ENCODE results near the gene MRPL9.
"Not testable (repeated sequence)": the region's sequence is repeated elsewhere in the genome, so short reads cannot be mapped to it uniquely, and the experiment has no call there.

MRPL9 gene

DNA sequence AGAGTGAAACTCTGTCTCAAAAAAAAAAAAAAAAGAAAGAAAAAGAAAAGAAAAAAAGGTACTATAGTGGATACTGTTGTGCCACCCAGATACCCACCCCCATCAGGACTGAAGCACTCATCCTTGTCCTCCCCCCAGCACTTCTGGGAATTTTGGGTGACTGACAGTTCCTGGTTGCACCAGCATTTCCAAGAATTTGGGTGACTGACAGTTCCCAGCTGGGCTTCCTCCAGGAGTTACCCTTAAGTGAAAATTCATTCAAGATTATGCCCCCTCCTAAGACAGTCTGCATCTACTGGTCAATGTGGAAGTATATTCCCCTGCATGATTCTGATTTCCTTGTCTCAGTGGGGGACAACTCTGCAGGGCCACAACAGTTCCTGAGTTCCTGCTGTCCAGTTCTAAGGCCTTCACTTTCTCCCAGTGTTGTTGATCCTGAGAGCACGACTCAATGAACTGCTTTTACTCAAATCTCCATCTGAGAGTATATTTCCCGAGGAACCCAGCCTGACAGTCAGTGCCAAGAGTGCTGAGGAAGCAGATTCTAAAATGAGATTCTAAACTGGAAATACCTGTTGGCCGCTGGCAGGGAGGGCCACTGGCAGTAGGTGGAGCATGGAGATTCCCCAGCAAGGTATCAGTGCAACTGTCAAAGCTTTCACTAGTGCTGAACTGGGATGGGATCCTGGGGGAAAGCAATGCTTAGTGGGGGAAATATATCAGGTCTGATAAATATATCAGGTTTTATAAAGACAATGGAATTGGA, 23.5 kb downstream of the MRPL9 start:
- no peak overlapping the region for H3K4me3 ChIP-seq (ENCODE audit: low read depth, low read length)
- TF ChIP-seq POLR2A (IDR thresholded peaks at IDR 0.05; ENCODE audit: extremely low read depth, insufficient read length) (no peak), MYC (IDR thresholded peaks at IDR 0.05; ENCODE audit: low read depth, low read length) (no peak)
- TF ChIP-seq, protein P1, sequence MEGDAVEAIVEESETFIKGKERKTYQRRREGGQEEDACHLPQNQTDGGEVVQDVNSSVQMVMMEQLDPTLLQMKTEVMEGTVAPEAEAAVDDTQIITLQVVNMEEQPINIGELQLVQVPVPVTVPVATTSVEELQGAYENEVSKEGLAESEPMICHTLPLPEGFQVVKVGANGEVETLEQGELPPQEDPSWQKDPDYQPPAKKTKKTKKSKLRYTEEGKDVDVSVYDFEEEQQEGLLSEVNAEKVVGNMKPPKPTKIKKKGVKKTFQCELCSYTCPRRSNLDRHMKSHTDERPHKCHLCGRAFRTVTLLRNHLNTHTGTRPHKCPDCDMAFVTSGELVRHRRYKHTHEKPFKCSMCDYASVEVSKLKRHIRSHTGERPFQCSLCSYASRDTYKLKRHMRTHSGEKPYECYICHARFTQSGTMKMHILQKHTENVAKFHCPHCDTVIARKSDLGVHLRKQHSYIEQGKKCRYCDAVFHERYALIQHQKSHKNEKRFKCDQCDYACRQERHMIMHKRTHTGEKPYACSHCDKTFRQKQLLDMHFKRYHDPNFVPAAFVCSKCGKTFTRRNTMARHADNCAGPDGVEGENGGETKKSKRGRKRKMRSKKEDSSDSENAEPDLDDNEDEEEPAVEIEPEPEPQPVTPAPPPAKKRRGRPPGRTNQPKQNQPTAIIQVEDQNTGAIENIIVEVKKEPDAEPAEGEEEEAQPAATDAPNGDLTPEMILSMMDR (IDR thresholded peaks at IDR 0.05; ENCODE audit: low read depth, low read length) = no peak
- TF ChIP-seq, protein P2, sequence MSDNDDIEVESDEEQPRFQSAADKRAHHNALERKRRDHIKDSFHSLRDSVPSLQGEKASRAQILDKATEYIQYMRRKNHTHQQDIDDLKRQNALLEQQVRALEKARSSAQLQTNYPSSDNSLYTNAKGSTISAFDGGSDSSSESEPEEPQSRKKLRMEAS (IDR thresholded peaks at IDR 0.05; ENCODE audit: low read depth, low read length) = no peak
- no peak for DNase-seq (ENCODE audit: low read depth)

DNA sequence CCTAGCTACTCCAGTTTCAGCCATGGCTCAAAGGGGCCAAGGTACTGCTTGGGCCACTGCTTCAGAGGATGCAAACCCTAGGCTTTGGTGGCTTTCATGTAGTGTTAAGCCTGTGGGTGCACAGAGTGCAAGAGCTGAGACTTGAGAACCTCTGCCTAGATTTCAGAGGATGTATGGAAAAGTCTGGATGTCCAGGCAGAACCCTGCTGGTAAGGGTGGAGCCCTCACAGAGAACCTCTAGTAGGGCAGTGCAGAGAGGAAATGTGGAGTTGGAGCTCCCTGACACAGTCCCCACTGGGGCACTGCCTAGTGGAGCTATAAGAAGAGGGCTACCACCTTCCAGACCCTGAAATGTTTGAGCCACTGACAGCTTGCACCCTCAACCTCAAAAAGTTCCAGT, 25.8 kb downstream of the MRPL9 start:
- DNase-seq (ENCODE audit: low read depth) = no peak
- no peak overlapping the region for H3K4me3 ChIP-seq (ENCODE audit: low read depth, low read length)
- no peak for TF ChIP-seq POLR2A (IDR thresholded peaks at IDR 0.05; ENCODE audit: extremely low read depth, insufficient read length)
- TF ChIP-seq, protein P2 (IDR thresholded peaks at IDR 0.05; ENCODE audit: low read depth, low read length) = no peak
- TF ChIP-seq, protein P1 (IDR thresholded peaks at IDR 0.05; ENCODE audit: low read depth, low read length) = no peak
- TF ChIP-seq MYC (IDR thresholded peaks at IDR 0.05; ENCODE audit: low read depth, low read length) = no peak

DNA sequence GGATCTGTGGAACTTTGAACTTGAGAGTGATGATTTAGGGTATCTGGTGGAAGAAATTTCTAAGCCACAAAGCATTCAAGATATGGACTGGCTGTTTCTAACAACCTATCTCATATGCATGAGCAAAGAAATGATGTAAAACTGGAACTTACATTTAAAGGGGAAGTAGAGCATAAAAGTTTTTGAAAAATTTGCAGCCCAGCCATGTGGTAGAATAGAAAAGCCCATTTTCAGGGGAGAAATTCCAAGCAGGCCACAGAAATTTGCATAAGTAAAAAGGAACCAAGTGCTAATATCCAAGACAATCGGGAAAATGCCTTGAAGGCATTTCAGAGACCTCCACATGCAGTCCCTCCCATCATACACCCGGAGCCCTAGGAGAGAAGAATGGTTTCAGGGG, 26.3 kb downstream of the MRPL9 start:
- TF ChIP-seq, protein P2 (IDR thresholded peaks at IDR 0.05; ENCODE audit: low read depth, low read length) = no peak
- TF ChIP-seq MYC (IDR thresholded peaks at IDR 0.05; ENCODE audit: low read depth, low read length) = no peak
- no peak for TF ChIP-seq POLR2A (IDR thresholded peaks at IDR 0.05; ENCODE audit: extremely low read depth, insufficient read length)
- TF ChIP-seq, protein P1 (IDR thresholded peaks at IDR 0.05; ENCODE audit: low read depth, low read length) = no peak
- DNase-seq (ENCODE audit: low read depth) = no peak
- H3K4me3 ChIP-seq (ENCODE audit: low read depth, low read length) = no peak overlapping the region

DNA sequence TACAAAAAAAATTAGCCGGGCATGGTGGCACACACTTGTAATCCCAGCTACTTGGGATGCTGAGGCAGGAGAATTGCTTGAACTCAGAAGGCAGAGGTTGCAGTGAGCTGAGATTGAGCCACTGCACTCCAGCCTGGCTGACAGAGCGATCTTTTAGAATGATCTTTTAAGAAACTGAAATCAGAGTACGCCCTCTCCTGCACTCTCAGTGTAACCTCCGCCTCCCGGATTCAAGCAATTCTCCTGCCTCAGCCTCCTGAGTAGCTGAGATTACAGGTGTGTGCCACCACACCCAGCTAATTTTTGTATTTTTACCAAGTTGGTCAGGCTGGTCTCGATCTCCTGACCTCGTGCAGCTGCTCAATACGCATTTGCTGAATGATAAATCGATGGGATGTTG, 29.3 kb downstream of the MRPL9 start:
- not testable (repeated sequence) for DNase-seq (ENCODE audit: low read depth); H3K4me3 ChIP-seq (ENCODE audit: low read depth, low read length)

DNA sequence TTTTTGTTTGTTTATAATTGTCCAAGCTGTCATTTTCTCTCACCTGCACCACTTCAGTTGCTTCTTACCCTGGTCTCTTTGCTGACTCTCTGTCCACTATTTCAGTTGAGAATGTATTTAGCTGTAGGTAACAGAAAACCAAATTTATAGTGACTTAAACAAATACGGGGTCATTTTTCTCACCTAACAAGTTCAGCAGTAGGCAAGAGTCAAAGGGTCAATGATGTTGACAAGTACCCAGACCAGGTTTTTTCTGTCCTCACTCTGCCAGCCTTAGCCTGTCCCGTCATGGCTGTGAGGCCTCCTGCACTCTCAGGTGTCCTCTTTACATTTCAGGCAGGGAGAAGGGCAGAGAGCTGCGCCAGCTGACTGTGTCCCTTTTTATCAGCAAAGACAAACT, 30.2 kb downstream of the MRPL9 start:
- no peak overlapping the region for H3K4me3 ChIP-seq (ENCODE audit: low read depth, low read length)
- DNase-seq (ENCODE audit: low read depth) = no peak
- TF ChIP-seq POLR2A (IDR thresholded peaks at IDR 0.05; ENCODE audit: extremely low read depth, insufficient read length) = no peak
- TF ChIP-seq, protein P2 (IDR thresholded peaks at IDR 0.05; ENCODE audit: low read depth, low read length) = no peak
- TF ChIP-seq, protein P1 (IDR thresholded peaks at IDR 0.05; ENCODE audit: low read depth, low read length) = no peak
- no peak for TF ChIP-seq MYC (IDR thresholded peaks at IDR 0.05; ENCODE audit: low read depth, low read length)

DNA sequence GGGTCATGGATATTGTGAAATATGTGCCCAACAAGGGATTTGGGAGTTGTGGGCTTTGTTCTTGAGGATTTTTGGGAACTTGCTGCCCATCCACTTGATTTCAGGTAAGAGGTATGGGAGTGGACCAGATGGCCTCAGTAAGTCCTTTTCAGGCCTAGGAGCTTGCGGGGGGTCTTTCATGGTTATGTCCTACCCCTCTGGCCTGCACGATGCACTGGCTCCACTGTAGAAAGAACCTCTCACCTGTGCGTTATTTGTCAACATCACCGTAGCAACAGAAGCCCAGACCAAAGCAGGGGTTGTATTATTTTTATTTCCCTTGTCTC, 33.4 kb downstream of the MRPL9 start:
- TF ChIP-seq MYC (IDR thresholded peaks at IDR 0.05; ENCODE audit: low read depth, low read length) = no peak
- TF ChIP-seq, protein P2 (IDR thresholded peaks at IDR 0.05; ENCODE audit: low read depth, low read length) = no peak
- TF ChIP-seq POLR2A (IDR thresholded peaks at IDR 0.05; ENCODE audit: extremely low read depth, insufficient read length) = no peak
- TF ChIP-seq, protein P1 (IDR thresholded peaks at IDR 0.05; ENCODE audit: low read depth, low read length) = no peak
- DNase-seq (ENCODE audit: low read depth) = no peak
- no peak overlapping the region for H3K4me3 ChIP-seq (ENCODE audit: low read depth, low read length)
